Measurements from ENCODE around the gene XRCC2.

The XRCC2 gene

GRCh38 chr7:152624228-152624627, 51.7 kb downstream of the XRCC2 start:
- H3K27me3 ChIP-seq (ENCODE audit: insufficient read depth, low read length), result no peaks in the 10 kb centered on the region
- no peak overlapping the region for H2BK12ac ChIP-seq (ENCODE audit: low read length)
- no peak overlapping the region for H3K4ac ChIP-seq (ENCODE audit: low read depth, low read length)
- DNase-seq, result no peak
- H3K79me1 ChIP-seq (ENCODE audit: low read length), result no peaks in the 10 kb centered on the region
- H3K14ac ChIP-seq (ENCODE audit: low read length), result no peak overlapping the region
- H3K4me1 ChIP-seq (ENCODE audit: control insufficient read depth in 1 of 2, insufficient read depth in 2 of 2, low read length in 2 of 2), result no peaks in the 10 kb centered on the region
- H3K79me2 ChIP-seq (ENCODE audit: control insufficient read depth, insufficient read depth, low read length, poor library complexity), result no peaks in the 10 kb centered on the region
- no peak overlapping the region for H4K12ac ChIP-seq (ENCODE audit: low read depth, low read length)
- H4K8ac ChIP-seq (ENCODE audit: low read depth, low read length), result no peak overlapping the region
- no peaks in the 10 kb centered on the region for H3K9me3 ChIP-seq (ENCODE audit: insufficient read depth, low read depth, low read length)
- H3K9ac ChIP-seq (ENCODE audit: low read length), result no peak overlapping the region
- H2AK5ac ChIP-seq (ENCODE audit: low read length), result no peak overlapping the region
- no CpG with 5 or more reads among the region's 5 CpGs for WGBS (ENCODE audit: extremely low coverage, insufficient coverage, insufficient read length)
- H2AFZ ChIP-seq (ENCODE audit: insufficient read depth, low read length, poor library complexity), result no peak overlapping the region
- no peak overlapping the region for H3K4me2 ChIP-seq (ENCODE audit: low read length)
- H2BK120ac ChIP-seq (ENCODE audit: insufficient read depth, low read length, poor library complexity), result no peak overlapping the region
- no peak overlapping the region for H3K27ac ChIP-seq (ENCODE audit: low read depth, low read length)
- H3K4me3 ChIP-seq (ENCODE audit: low read depth, low read length), result no peak overlapping the region
- H3K18ac ChIP-seq (ENCODE audit: low read length), result no peak overlapping the region
- no peaks in the 10 kb centered on the region for H3K36me3 ChIP-seq (ENCODE audit: control insufficient read depth in 1 of 2, insufficient read depth in 2 of 2, low read length in 2 of 2)
- no peak overlapping the region for H4K91ac ChIP-seq (ENCODE audit: low read depth, low read length)
- no peak overlapping the region for H3K23ac ChIP-seq (ENCODE audit: low read length)
- no peak overlapping the region for H2BK5ac ChIP-seq (ENCODE audit: low read depth, low read length, poor library complexity)

GRCh38 chr7:152621426-152621825, 54.5 kb downstream of the XRCC2 start:
- H3K27ac ChIP-seq (ENCODE audit: low read depth, low read length), result no peak overlapping the region
- no peaks in the 10 kb centered on the region for H3K79me2 ChIP-seq (ENCODE audit: control insufficient read depth, insufficient read depth, low read length, poor library complexity)
- H4K8ac ChIP-seq (ENCODE audit: low read depth, low read length), result no peak overlapping the region
- H3K79me1 ChIP-seq (ENCODE audit: low read length), result no peaks in the 10 kb centered on the region
- H3K18ac ChIP-seq (ENCODE audit: low read length), result no peak overlapping the region
- no peak overlapping the region for H2BK120ac ChIP-seq (ENCODE audit: insufficient read depth, low read length, poor library complexity)
- no peaks in the 10 kb centered on the region for H3K27me3 ChIP-seq (ENCODE audit: insufficient read depth, low read length)
- H3K14ac ChIP-seq (ENCODE audit: low read length), result no peak overlapping the region
- no peak overlapping the region for H3K9ac ChIP-seq (ENCODE audit: low read length)
- H2BK12ac ChIP-seq (ENCODE audit: low read length), result no peak overlapping the region
- H3K36me3 ChIP-seq (ENCODE audit: control insufficient read depth in 1 of 2, insufficient read depth in 2 of 2, low read length in 2 of 2), result no peaks in the 10 kb centered on the region
- H3K4me3 ChIP-seq (ENCODE audit: low read depth, low read length), result no peak overlapping the region
- no peaks in the 10 kb centered on the region for H3K9me3 ChIP-seq (ENCODE audit: insufficient read depth, low read depth, low read length)
- H4K91ac ChIP-seq (ENCODE audit: low read depth, low read length), result no peak overlapping the region
- H3K4me1 ChIP-seq (ENCODE audit: control insufficient read depth in 1 of 2, insufficient read depth in 2 of 2, low read length in 2 of 2), result no peaks in the 10 kb centered on the region
- no peak overlapping the region for H3K23ac ChIP-seq (ENCODE audit: low read length)
- no peak overlapping the region for H2AK5ac ChIP-seq (ENCODE audit: low read length)
- H3K4ac ChIP-seq (ENCODE audit: low read depth, low read length), result no peak overlapping the region
- WGBS (ENCODE audit: extremely low coverage, insufficient coverage, insufficient read length), result no CpG with 5 or more reads among the region's 1 CpG
- H2BK5ac ChIP-seq (ENCODE audit: low read depth, low read length, poor library complexity), result no peak overlapping the region
- H4K12ac ChIP-seq (ENCODE audit: low read depth, low read length), result no peak overlapping the region
- no peak overlapping the region for H3K4me2 ChIP-seq (ENCODE audit: low read length)
- DNase-seq, result no peak
- no peak overlapping the region for H2AFZ ChIP-seq (ENCODE audit: insufficient read depth, low read length, poor library complexity)

GRCh38 chr7:152619027-152619739, 56.8 kb downstream of the XRCC2 start:
- no peaks in the 10 kb centered on the region for H3K9me3 ChIP-seq (ENCODE audit: insufficient read depth, low read depth, low read length)
- no peak overlapping the region for H2BK12ac ChIP-seq (ENCODE audit: low read length)
- H3K4me3 ChIP-seq (ENCODE audit: low read depth, low read length), result no peak overlapping the region
- no peaks in the 10 kb centered on the region for H3K36me3 ChIP-seq (ENCODE audit: control insufficient read depth in 1 of 2, insufficient read depth in 2 of 2, low read length in 2 of 2)
- H2BK5ac ChIP-seq (ENCODE audit: low read depth, low read length, poor library complexity), result no peak overlapping the region
- H3K27me3 ChIP-seq (ENCODE audit: insufficient read depth, low read length), result no peaks in the 10 kb centered on the region
- no peak overlapping the region for H2AFZ ChIP-seq (ENCODE audit: insufficient read depth, low read length, poor library complexity)
- H4K8ac ChIP-seq (ENCODE audit: low read depth, low read length), result no peak overlapping the region
- no peaks in the 10 kb centered on the region for H3K4me1 ChIP-seq (ENCODE audit: control insufficient read depth in 1 of 2, insufficient read depth in 2 of 2, low read length in 2 of 2)
- WGBS (ENCODE audit: extremely low coverage, insufficient coverage, insufficient read length), result no CpG with 5 or more reads among the region's 11 CpGs
- no peaks in the 10 kb centered on the region for H3K79me1 ChIP-seq (ENCODE audit: low read length)
- no peak overlapping the region for H4K91ac ChIP-seq (ENCODE audit: low read depth, low read length)
- H3K9ac ChIP-seq (ENCODE audit: low read length), result no peak overlapping the region
- H3K18ac ChIP-seq (ENCODE audit: low read length), result no peak overlapping the region
- H3K79me2 ChIP-seq (ENCODE audit: control insufficient read depth, insufficient read depth, low read length, poor library complexity), result no peaks in the 10 kb centered on the region
- no peak overlapping the region for H3K4me2 ChIP-seq (ENCODE audit: low read length)
- no peak overlapping the region for H2BK120ac ChIP-seq (ENCODE audit: insufficient read depth, low read length, poor library complexity)
- H3K14ac ChIP-seq (ENCODE audit: low read length), result no peak overlapping the region
- H3K4ac ChIP-seq (ENCODE audit: low read depth, low read length), result no peak overlapping the region
- DNase-seq, result no peak
- H3K27ac ChIP-seq (ENCODE audit: low read depth, low read length), result no peak overlapping the region
- no peak overlapping the region for H4K12ac ChIP-seq (ENCODE audit: low read depth, low read length)
- no peak overlapping the region for H2AK5ac ChIP-seq (ENCODE audit: low read length)
- no peak overlapping the region for H3K23ac ChIP-seq (ENCODE audit: low read length)

DNA sequence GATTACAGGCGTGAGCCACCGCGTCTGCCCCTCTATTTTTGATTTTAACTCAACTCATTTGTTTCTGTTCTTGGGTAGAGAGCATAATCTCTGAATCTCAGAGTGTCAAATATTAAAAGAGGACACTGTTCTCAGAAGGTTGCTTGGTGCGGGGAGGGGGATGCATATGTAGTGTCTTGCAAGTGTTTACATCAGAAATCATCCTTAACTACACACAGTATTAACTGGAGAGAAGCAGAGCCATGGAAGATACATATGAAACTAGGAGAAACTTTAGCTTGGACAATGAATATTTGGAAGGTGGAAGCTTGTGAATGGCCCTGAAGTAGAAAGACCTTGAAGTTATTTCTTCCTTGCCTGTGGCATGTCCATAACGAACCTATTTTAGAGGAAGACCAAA, 57.5 kb downstream of the XRCC2 start:
- Histone ChIP-seq H2AFZ (ENCODE audit: insufficient read depth, low read length, poor library complexity) (no peak overlapping the region), H3K4me3 (ENCODE audit: low read depth, low read length) (no peak overlapping the region), H2BK12ac (ENCODE audit: low read length) (no peak overlapping the region), H3K4ac (ENCODE audit: low read depth, low read length) (no peak overlapping the region), H2BK5ac (ENCODE audit: low read depth, low read length, poor library complexity) (no peak overlapping the region), H3K18ac (ENCODE audit: low read length) (no peak overlapping the region), H3K4me1 (ENCODE audit: control insufficient read depth in 1 of 2, insufficient read depth in 2 of 2, low read length in 2 of 2) (no peaks in the 10 kb centered on the region), H3K9me3 (ENCODE audit: insufficient read depth, low read depth, low read length) (no peaks in the 10 kb centered on the region), H3K36me3 (ENCODE audit: control insufficient read depth in 1 of 2, insufficient read depth in 2 of 2, low read length in 2 of 2) (no peaks in the 10 kb centered on the region), H3K23ac (ENCODE audit: low read length) (no peak overlapping the region), H3K27me3 (ENCODE audit: insufficient read depth, low read length) (no peaks in the 10 kb centered on the region), H3K4me2 (ENCODE audit: low read length) (no peak overlapping the region), H2AK5ac (ENCODE audit: low read length) (no peak overlapping the region), H3K79me1 (ENCODE audit: low read length) (no peaks in the 10 kb centered on the region), H2BK120ac (ENCODE audit: insufficient read depth, low read length, poor library complexity) (no peak overlapping the region), H3K79me2 (ENCODE audit: control insufficient read depth, insufficient read depth, low read length, poor library complexity) (no peaks in the 10 kb centered on the region), H4K8ac (ENCODE audit: low read depth, low read length) (no peak overlapping the region), H4K91ac (ENCODE audit: low read depth, low read length) (no peak overlapping the region), H3K14ac (ENCODE audit: low read length) (no peak overlapping the region), H4K12ac (ENCODE audit: low read depth, low read length) (no peak overlapping the region), H3K27ac (ENCODE audit: low read depth, low read length) (no peak overlapping the region), H3K9ac (ENCODE audit: low read length) (no peak overlapping the region)
- no CpG with 5 or more reads among the region's 5 CpGs for WGBS (ENCODE audit: extremely low coverage, insufficient coverage, insufficient read length)
- no peak for DNase-seq
